Measurements from ENCODE around the gene HPX. TPM values are rescaled to one million over a fixed set of nuclear protein-coding genes. Genes with fewer than 3 reads are reported as not detected.

HPX gene
- total RNA-seq, 2 experiments from 2014 or later = not detected

DNA sequence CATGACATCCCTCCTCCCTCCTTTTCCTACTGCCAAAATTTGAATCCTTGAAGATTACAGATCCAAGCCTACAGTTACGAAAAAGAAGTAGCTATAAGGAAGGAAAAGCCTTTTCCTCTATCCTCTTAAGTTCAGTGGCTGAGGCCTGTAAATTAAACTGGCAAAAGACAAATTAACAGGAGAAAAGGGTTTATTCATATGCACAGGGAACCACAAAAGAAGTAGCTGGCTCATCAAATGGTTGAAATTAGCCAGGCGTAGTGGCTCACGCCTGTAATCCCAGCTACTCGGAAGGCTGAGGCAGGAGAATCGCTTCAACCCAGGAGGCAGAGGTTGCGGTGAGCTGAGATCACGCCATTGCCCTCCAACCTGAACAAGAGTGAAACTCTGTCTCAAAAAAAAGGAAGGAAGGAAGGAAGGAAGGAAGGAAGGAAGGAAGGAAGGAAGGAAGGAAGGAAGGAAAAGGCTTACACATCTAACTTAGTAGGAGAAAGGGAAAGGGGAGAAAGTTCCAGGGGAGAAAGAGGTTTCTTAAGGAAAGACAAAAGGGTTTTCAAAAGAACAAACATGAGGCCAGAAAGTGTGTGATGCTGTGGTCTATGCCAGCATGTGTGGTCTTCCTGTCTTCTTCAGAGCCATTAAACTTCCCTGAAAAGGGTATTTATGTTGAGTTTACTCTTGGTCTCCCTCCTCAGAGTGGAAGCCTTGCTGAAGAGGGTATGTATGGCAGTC is 55.6 kb downstream of the HPX start:
- Mint-ChIP-seq H3K9me3 (no peaks in the 10 kb centered on the region), H3K27me3 (no peaks in the 10 kb centered on the region), H3K4me3 (no peak overlapping the region), H3K27ac (no peak overlapping the region), H3K4me1 (ENCODE audit: low read depth) (peaks cover 20% of the 10 kb centered on the region), H3K36me3 (ENCODE audit: low read depth) (no peaks in the 10 kb centered on the region)
- CTCF ChIA-PET = interaction anchor here (0.8 to 2.0 kb wide), 7 partner anchors 22 to 60 kb away, joined by 3 to 11 read pairs (median 4); partner anchors contain the start of gene HPX
- ATAC-seq (no peak), DNase-seq (no peak)
- POLR2A ChIA-PET = interaction anchor here (0.7 kb wide), 1 partner anchor 98 kb away, joined by 3 read pairs; no protein-coding TSS in a partner anchor
- intact Hi-C loops (cut with micrococcal nuclease) = no loop called here
- TF ChIP-seq, protein P1, sequence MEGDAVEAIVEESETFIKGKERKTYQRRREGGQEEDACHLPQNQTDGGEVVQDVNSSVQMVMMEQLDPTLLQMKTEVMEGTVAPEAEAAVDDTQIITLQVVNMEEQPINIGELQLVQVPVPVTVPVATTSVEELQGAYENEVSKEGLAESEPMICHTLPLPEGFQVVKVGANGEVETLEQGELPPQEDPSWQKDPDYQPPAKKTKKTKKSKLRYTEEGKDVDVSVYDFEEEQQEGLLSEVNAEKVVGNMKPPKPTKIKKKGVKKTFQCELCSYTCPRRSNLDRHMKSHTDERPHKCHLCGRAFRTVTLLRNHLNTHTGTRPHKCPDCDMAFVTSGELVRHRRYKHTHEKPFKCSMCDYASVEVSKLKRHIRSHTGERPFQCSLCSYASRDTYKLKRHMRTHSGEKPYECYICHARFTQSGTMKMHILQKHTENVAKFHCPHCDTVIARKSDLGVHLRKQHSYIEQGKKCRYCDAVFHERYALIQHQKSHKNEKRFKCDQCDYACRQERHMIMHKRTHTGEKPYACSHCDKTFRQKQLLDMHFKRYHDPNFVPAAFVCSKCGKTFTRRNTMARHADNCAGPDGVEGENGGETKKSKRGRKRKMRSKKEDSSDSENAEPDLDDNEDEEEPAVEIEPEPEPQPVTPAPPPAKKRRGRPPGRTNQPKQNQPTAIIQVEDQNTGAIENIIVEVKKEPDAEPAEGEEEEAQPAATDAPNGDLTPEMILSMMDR (IDR thresholded peaks at IDR 0.05) = no peak

Other genes starting within 250 kb of the HPX start
- gene OR52W1, start 241.8 kb downstream of the HPX start, total RNA-seq = not detected
- not detected for gene C11orf42, start 235.4 kb downstream of the HPX start, total RNA-seq
- 10 to 100 TPM; 14.9 to 15.1 TPM for gene FHIP1B, start 206.4 kb downstream of the HPX start, total RNA-seq
- gene CNGA4, start 201.9 kb downstream of the HPX start, total RNA-seq = under 1 TPM in 1 of 2 experiments, not detected in 1; 0.18 TPM
- gene CCKBR, start 181.1 kb downstream of the HPX start, total RNA-seq = not detected
- gene CAVIN3, start 120.5 kb downstream of the HPX start, total RNA-seq = 10 to 100 TPM; 13.3 to 15.9 TPM
- 10 to 100 TPM; 10.6 to 11.2 TPM for gene SMPD1, start 50.5 kb downstream of the HPX start, total RNA-seq
- gene APBB1, start 21.9 kb downstream of the HPX start, total RNA-seq = 10 to 100 TPM; 28.1 to 31.1 TPM
- 1 to 10 TPM; 4.4 to 5.5 TPM for gene TRIM3, start 33.0 kb upstream of the HPX start, total RNA-seq
- 10 to 100 TPM; 36.9 to 38.3 TPM for gene ARFIP2, start 40.3 kb upstream of the HPX start, total RNA-seq
- 10 to 100 TPM; 40.6 to 43.0 TPM for gene TIMM10B, start 40.5 kb upstream of the HPX start, total RNA-seq
- gene DNHD1, start 56.3 kb upstream of the HPX start, total RNA-seq = 10 to 100 TPM; 27.5 to 28.2 TPM
- 10 to 100 TPM; 39.6 to 43.1 TPM for gene RRP8, start 162.6 kb upstream of the HPX start, total RNA-seq
- 10 to 100 TPM; 70.6 to 71.7 TPM for gene ILK, start 162.8 kb upstream of the HPX start, total RNA-seq
- 100 to 1,000 TPM; 151 to 160 TPM for gene TAF10, start 171.2 kb upstream of the HPX start, total RNA-seq
- 10 to 100 TPM; 28.1 to 31.4 TPM for gene TPP1, start 178.4 kb upstream of the HPX start, total RNA-seq
- 1 to 10 TPM; 1.6 TPM for gene DCHS1, start 214.8 kb upstream of the HPX start, total RNA-seq
- gene MRPL17, start 242.4 kb upstream of the HPX start, total RNA-seq = 100 to 1,000 TPM; 140 to 144 TPM

Data from activated CD8-positive, alpha-beta T cell treated with anti-CD3 and anti-CD28 coated beads for 36 hours (primary cell).